ENCODE results near the gene HSDL2.

The HSDL2 gene

DNA sequence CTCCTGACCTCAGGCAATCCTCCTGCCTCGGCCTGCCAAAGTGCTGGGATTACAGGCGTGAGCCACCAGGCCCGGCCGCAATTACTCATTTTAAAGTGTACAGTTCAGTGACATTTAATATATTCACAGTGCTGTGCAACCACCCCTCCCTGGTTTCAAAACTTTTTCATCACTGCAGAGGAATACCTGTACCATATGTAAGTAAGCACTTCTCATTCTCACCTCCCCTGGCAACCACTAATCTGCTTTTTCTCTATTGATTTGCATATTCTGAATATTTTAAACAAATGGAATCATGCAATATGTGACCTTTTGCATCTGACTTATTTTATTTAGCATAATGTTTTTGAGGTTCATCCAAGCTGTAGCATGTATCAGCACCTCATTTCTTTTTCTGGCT lies 85.4 kb downstream of the HSDL2 start:
- no peak for DNase-seq

DNA sequence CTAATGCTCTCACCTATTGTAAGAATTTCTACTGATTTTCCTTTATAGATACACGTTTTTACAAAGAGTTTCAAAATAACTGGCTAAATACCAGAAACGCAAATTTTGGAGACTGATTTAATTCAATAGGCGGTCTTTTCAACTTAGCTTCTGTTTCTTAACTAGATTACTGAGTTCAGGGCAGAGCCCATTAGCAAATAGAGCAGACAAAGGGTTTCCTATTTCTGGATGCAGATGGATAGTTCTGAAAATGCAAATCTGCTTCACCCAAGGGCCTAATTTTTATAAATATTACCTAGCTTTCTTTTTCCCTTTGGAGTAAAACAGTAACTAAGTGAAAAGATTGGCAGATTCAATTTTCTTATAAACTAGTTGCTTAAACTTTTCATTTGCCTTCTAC lies 93.1 kb downstream of the HSDL2 start:
- DNase-seq: no peak

DNA sequence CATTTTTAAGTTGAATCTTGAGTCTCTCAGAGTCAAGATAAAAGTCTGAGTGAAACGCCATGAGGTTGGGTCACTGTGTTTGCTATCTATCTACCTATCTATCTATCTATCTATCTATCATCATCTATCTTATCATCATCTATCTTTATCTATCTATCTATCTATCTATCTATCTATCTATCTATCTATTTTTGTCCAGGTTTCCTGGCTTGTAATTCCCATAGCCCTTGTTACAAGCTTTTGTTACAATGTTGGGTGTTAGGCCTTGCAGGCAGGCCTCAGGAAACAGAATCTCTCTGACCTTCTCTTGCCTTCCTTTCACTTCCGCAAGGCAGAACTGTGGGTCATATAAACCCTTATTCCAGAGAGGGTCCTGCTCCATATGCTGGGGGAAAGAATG lies 94.1 kb downstream of the HSDL2 start:
- DNase-seq: no peak

DNA sequence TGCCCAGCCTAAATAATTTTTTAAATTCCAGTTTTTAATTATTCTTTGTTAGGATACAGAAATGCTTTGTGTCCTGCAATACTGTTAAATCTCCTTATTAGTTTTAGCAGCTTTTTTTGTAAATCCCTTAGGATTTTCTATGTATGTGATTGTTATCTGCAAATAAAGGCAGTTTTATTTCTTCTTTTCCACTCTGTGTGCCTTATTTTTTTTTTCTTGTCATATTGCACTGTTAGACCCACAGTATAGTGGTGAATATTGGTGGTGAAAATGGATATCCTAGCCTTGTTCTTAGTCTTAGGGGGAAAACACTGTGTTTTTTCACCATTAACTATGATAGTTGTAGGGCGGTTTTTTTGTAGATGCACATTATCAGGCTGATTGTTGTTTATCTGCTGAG lies 95.4 kb downstream of the HSDL2 start:
- no peak for DNase-seq

DNA sequence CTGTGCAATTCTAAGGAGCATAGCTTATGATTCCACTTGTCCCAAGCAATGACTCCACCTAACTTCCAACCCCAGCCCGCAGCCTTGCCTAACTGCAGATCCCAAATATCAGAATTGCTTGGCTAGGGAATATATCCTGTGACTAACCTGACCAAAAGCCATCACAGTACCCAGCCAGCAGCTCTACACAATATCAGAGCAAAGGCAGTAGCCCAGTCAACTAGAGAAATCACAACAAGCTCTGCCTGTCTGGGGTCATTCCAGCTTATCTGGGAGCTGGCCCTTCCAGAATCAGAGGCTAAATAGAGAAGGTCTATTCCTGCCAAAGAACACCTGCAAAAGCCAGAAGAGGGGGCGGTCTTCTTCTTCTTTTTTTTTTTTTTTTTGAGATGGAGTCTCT lies 97.4 kb downstream of the HSDL2 start:
- no peak for DNase-seq

DNA sequence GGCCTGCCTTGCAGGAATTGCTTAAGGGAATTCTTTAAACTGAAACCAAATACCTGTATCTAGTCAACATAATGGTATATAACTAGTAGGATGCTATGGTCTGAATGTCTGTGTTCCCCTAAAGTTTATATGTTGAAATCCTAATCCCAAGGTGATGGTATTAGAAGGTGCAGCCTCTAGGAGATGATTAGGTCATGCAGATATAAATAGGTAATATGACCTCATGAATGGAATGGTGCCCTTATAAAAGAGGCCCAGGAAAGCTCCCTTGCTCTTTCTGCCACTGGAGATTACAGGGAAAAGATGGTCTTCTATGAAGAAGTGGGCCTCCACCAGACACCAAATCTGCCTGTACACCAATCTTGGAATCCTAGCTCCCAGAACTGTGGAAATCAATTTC lies 99.3 kb downstream of the HSDL2 start:
- no peak for DNase-seq

DNA sequence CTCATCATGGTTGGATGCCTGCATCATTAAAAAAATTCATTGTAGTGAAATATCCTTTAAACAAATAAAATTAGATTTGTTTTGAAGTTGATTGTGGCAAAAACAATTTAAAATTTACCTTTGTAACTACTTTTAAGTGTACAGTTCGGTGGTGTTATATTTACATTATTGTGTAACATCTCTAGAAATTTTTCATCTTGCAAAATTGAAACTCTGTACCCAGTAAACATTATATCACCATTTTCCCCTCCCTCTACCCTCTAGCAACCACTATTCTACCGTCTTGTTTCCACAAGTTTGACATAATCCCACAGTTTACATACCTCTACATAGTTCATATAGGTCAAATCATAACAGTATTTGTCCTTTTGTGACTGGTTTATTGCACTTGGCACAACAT lies 104.7 kb downstream of the HSDL2 start:
- no peak for DNase-seq

DNA sequence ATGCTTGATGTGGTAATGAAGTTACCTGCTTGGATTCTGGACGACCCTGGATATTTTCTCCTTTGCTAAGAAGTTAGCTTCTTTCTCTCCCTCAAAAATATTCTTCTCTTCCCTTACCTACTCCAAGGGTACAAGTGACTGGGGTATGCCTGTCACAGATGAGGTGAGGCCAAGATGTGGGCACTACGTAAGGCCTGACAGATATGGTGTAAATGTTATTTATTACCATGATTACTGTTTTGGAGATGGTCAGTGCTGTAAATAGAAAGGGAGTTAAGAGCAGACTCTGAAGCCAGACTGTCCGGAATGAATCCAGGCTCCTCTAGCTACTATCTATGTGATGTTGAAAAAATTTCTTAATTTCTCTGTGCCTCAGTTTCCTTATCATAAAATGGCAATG lies 105.7 kb downstream of the HSDL2 start:
- no peak for DNase-seq

DNA sequence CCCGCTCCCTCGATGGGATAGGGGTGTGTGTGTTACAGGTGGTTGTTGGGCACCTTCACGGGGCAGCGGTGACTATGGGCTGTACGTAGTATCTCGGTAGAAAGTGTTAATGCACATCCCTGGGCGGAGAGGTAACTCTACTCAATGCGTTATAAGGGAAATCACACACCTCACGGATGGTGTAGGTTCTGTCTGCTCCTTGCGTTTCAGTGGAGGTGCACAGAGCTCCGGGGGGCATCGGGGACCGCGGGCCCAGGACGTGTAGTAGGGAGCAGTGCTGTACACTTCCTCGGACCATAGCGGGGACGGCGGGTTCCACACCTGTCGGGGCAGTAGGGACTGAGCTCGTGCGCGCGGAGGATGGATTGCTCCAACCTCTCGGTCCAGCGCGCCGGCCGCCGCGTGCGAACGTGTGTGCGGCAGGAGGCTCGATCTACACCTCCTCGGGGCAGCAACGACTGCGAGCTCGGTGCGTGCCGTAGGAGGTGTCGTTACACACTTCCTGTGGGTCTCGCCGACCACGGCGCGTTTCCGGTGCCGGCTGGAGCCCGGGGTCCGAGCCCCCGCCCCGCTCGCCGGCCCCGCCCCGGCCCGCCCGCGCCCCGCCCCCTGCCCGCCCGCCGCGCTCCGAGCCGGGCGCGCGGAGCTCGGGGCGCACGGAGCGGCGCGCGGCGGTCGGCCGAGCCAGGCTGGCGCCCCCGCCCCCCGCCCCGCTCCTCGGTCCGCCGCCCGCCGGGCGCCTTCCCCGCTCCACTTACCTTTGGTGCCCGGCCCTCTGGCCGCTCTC lies 106.5 kb downstream of the HSDL2 start, which contains the start of gene KIAA1958:
TSS of gene KIAA1958 (plus strand) at position 607 of the 787 bp plus-strand sequence. CDS start 87,254 bp downstream, outside the sequence.
- DNase-seq: no peak

DNA sequence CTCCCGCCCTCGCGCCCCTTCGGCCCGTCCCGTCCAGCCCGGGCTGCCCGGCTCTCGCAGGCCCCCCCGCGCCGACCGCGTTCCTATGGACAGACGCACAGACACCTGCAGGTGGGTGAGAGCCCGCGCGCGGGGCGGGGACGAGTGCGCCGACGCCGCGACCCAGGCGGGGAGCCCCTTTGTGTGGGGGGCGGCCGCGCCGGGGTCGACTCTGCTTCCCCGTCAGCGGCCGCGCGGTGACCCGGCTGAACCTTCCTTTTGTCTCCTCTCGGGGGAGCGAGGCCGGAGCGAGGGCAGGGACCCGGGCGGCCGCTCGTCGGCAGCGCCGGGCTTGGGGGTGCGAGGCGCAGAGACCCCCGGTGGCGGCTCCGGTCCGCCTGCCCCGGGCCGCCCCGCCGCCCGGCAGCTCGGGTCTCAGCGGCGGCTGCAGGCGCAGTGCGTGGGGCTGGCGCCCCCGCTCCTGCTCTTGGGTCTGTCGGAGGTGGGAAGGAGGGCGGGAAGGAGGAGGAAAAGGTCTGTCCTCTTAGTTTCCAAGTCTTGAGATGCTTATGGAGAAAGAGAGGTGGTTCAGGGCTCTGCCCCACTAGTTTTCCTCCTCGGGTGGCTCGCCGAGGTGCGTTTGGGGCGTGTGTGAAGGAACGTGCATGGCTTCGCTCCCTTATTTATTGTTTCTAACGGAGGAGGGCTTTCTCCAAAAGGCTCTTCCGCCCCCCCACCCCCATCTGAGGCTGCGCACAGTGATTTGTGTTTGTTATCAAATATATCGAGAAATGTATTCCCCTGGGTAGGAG lies 107.3 kb downstream of the HSDL2 start:
- DNase-seq: no peak

DNA sequence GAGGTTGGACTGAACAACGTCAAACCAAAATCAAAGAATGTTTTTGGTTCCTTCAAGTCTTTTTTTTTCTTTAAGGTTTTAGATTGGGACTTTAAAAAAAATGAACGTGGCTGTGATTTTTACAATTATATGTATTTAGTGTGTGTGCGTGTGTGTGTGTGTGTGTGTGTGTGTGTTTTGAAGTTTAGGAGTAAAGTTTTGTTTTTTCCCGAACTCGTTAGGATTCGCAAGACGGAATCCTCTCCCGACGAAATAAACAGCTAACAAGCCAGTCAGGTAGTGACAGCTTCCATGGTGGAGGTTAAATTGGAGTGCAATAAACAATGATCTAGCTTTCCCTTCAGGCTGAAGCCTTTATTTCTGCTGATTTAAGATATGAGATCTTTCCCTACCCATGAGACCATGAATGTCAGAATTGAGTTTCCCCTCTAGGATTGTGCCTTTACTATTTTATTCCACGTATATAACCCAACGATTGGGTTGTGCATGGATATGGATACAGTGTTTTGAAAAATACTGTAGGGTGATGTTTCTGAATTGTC lies 108.0 kb downstream of the HSDL2 start:
- no peak for DNase-seq

DNA sequence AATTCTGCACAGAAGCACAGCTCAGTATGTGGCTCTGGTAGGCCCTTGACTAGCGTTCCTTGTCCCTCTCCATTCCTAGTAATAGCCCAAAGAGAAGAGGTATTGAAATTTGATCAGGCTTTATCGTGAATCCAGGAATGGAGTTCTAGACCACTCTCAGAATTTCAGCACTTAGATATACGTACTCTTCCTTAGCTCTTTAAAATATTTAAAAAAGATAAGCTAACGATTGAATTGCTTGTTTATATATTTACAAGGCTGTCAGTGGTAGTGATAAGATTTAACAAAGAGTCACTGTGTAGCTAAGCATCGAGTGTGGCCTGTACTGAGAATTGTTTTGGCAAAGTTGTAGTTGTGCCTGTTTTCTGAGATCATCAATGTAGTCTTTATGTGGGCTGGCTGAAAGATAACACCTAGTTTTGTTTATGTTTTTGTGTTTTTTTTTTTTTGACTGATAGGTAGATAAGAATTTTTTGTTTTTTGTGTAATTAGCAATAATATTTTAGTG lies 109.2 kb downstream of the HSDL2 start:
- no peak for DNase-seq

DNA sequence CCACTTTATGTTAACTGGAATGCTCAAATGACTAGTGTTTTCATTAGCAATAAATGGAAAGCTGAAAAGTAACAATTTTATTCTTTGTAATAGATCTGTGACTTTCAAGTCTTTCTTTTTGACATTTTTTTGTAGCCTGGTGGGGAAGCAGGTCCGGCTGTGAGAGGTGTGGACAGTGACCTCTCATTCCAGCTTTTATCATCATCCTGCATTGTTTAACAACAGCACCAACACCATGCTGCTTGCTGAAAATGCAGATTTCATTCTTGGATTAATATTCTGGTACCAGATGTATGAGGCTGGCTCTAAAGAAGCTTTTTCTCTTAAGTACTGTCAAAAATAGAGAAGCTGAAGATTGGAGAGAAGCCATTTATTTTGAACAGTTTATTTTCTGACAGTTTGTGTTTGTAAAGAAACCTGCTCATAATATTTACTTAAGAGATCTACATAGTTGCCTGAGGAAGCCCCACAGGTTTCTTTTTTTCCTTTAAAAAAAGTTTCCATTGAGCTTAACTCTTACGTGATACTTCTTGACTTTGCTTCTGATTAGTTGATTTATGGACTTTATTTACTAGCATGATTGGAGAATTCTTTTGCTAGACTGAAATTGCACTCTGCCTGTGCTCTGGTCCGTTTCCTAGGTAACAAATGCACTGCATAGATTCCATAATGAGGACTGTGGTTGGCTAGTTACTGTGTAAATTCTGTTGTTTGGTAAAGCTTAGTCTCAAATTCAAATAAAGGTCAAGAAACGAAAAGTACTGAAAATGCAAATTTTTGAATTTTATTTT lies 110.2 kb downstream of the HSDL2 start:
- no peak for DNase-seq

DNA sequence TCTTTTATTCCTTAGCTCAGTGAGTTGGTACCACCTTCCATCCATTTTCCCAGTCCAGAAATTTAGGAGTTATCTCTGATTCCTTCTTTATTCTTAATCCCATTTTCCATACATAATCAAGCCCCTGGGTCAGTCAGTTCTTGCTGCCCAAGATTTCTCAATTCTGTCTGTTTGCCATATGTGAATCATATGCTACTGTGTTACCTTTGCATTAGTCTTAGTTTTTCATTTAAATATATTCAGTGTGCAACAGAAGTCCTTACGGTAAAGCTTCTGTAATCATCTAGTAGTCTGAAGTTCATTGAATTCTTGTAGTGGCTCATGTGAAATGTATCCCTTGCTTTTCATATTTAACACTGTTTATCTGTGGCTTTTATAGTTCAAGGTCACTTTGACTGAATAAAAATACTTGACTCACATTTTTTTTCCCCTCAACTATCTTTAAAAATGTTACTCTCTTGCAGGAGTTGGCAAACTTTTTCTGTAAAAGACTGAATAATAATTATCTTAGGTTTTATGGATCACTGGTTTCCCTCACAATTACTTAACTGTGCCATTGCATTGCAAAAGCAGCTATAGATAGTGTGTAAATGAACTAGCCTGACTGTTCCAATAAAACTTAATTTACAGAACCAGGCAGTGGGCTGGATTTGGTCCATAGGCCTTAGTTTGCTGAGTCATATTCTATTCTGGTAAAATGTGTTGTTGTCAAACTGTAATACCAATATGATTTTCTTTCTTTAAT lies 113.7 kb downstream of the HSDL2 start:
- DNase-seq: no peak

DNA sequence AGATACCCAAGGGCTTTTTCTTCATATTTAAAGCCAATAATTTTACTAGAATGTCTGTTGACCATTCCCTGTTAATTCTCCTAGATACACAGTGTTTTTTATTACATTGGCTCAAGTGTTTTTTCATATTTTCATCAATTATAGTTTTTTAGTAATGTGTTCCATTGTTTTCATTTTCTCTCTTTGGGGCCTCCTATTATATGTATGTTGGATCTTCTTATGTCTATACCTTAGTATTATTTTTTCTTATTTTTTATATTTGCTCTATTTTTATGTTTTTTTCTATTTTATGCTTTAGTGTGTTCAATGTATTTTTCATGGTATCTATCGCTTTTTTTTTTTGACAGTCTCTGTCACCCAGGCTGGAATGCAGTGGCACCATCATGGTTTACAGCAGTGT lies 114.2 kb downstream of the HSDL2 start:
- DNase-seq: no peak

DNA sequence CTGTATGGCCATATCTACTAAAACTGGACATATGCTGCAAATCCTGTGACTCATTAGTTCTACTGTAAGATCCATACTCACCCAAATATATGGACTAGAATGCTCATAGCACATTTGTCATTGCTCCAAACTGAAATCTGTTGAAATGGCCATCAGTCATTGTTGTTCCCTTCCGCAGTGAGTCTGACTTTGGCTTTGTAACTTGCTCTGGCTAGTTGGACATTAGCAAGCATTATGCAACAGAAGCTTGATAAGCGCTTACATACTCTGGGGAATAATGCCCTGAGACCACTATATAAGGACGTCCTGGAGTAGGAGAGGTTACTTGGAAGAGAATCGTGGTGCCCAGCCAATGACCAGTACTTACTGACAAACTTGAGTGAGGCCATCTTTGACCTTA lies 115.7 kb downstream of the HSDL2 start:
- no peak for DNase-seq

DNA sequence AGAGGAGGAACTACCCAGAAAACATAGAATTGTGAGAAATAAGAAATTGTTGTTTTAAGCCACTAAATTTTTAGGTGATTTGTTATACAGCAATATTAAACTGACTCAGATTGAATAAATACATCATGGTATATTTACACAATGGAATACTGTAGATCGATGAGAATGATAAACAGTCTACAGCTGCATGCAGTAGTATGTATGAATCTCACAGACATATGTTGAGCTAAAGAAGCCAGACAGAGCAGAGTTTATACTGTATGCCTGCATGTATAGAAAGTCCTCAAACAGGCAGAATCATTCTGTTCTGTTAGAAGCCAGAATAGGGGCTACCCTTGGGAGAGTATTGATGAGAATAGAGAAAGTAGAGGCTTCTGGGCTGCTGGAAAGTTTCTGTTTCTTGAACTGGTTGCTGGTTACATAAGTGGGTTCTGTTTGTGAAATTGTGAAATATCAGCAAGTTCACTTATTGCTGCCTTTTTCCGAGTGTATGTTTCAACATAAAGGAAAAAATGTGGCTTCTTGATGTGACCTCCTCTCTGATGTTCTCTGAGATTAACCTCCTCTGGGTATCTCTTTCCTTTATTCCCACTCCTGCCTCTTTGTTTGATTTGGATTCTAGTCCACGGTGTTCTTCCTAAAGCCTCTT lies 116.3 kb downstream of the HSDL2 start:
- peak; percentile 42 for DNase-seq

DNA sequence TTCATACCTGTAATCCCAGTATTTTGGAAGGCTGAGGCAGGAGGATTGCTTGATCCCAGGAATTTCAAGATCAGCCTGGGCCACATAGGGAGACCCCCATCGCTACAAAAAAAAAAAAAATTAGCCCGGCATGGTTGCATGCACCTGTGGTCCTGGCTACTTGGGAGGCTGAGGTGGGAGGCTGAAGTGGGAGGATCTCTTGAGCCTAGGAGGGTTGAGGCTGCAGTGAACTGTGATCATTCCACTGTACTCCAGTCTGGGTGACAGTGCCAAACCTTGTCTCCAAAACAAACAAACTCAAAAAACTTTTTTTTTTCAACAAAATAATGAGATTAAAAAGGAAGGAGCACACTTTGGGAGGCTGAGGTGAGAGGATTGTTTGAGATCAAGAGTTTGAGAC lies 120.9 kb downstream of the HSDL2 start:
- DNase-seq: no peak

DNA sequence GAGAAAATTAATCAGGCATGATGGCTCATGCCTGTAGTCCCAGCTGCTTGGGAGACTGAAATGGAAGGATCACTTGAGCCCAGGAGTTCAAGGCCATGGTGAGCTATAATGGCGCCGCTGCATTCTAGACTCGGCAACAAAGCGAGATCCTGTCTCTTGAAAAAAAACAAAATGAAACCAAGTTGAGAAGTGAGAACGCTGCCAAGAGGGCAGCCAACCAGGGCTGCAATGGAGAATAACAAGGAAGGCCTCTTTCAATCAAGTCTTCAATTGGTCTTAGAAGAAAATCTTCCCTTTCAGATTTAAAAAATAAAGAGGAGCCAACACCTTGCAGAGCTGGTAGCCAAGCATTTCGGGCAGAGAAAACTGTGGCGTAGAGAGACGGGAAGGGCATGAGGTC lies 121.4 kb downstream of the HSDL2 start:
- no peak for DNase-seq

DNA sequence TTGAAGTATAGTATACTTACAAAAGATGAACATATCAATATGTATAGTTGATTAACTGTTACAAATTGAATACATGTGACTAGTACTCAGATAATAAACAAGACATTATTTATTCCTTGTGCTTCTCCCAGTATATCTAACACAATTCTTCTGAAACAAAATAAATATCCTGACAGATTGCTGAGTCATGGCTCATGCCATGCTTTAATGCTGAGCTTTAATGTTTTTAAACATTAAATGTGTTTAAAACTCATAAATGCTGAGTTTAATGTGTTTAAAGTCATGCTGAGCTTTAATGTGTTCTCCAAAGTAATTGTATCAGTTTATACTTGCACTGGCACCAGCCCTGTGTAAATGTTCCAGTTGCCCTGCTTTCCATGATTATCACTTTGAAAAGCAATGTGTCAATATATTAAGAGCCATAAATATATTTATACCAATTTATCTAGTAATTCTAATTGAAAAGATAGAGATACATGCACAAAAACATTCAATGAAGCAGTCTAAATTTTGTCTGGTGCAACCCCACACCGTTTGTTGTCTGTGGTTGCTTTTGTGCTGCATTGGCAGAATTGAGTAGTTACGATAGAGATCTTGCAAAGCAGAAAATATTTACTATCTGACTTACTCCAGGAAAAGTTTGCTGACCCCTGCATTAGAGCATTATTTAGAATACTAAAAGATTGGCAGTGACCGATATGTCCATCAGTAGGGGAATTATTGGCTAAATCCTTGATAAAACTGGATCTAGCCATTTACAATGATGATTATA lies 122.5 kb downstream of the HSDL2 start:
- DNase-seq: no peak

DNA sequence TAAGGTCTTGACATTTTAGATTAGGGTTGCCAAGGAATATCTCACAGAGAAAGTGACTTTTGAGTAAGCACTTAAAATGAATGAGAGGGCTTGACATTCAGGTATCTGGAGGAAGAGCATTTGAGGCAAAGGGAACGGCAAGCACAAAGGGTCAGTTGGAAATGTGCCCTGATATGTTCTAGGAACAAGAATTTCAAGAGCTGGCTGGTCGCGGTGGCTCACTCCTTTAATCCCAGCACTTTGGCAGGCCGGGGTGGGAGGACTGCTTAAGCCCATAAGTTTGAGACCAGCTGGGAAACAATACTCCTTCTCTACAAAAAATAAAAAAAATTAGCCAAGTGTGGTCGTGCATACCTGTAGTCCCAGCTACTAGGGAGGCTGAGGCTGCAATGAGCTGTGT lies 123.3 kb downstream of the HSDL2 start:
- DNase-seq: no peak

Data from SIG-M5 (cell line).